GM19438 (cell line): Measurements from ENCODE around the gene DNAJB2.

ENCODE experiments used
- ATAC-seq: cut with Tn5 transposase; IDR thresholded peaks from one replicate; pipeline ENCODE4 v1.9.1; 2021; ENCODE audit warnings: low read depth; ENCODE audit not compliant: unreplicated experiment

The DNAJB2 gene

GRCh38 chr2:219279151-219279915, at the start of gene DNAJB2:
TSS of gene DNAJB2 (plus strand) at chr2:219279366. CDS start at chr2:219279834, 468 bp downstream.
- peak; percentile 83 for ATAC-seq

- ATAC-seq, result peak; percentile 32
These were observed 49.1 kb upstream of the DNAJB2 start for GRCh38 chr2:219230059-219230540.

- ATAC-seq, result no peak
These were observed 44.8 kb upstream of the DNAJB2 start for GRCh38 chr2:219234331-219234730.

- ATAC-seq, result no peak
These were observed 35.8 kb upstream of the DNAJB2 start for GRCh38 chr2:219243291-219243761.

- ATAC-seq, result no peak
These were observed 34.4 kb upstream of the DNAJB2 start for GRCh38 chr2:219244789-219245147.

GRCh38 chr2:219245148-219245898, 33.8 kb upstream of the DNAJB2 start, which contains the start of the genes GLB1L and STK16:
TSS of gene GLB1L (minus strand) at chr2:219245444. CDS start at chr2:219243573, 1,871 bp downstream.
TSS of gene STK16 (plus strand) at chr2:219245479. CDS start at chr2:219246000, 521 bp downstream.
- peak; percentile 49 for ATAC-seq

- no peak for ATAC-seq
These were observed 33.3 kb upstream of the DNAJB2 start for GRCh38 chr2:219245899-219246230.

GRCh38 chr2:219246559-219246958, 32.6 kb upstream of the DNAJB2 start:
- ATAC-seq, result no peak

- no peak for ATAC-seq
These were observed 31.2 kb upstream of the DNAJB2 start for GRCh38 chr2:219247678-219248642.

GRCh38 chr2:219248845-219249202, 30.3 kb upstream of the DNAJB2 start:
- ATAC-seq, result no peak

GRCh38 chr2:219249203-219249980, 29.8 kb upstream of the DNAJB2 start:
- ATAC-seq, result peak; percentile 49

GRCh38 chr2:219250049-219250781, 29.0 kb upstream of the DNAJB2 start:
- no peak for ATAC-seq

GRCh38 chr2:219251656-219252055, 27.5 kb upstream of the DNAJB2 start:
- no peak for ATAC-seq

GRCh38 chr2:219252084-219252483, 27.1 kb upstream of the DNAJB2 start:
- ATAC-seq, result no peak

GRCh38 chr2:219252570-219252899, 26.6 kb upstream of the DNAJB2 start:
- ATAC-seq, result no peak

GRCh38 chr2:219252900-219253752, 26.0 kb upstream of the DNAJB2 start, which contains the start of gene TUBA4B:
TSS of gene TUBA4B (plus strand) at chr2:219253243. CDS start at chr2:219253408, 165 bp downstream.
- peak; percentile 14 for ATAC-seq

- peak; percentile 36 for ATAC-seq
These were observed 25.2 kb upstream of the DNAJB2 start, which contains the start of gene TUBA4A for GRCh38 chr2:219253753-219254589. TSS of gene TUBA4A (minus strand) at chr2:219253918. CDS start at chr2:219253858, 60 bp downstream.
